Hindlimb muscle (tissue), 1 donor: ENCODE measurements around the gene GPN2. TPM values are rescaled to one million over a fixed set of nuclear protein-coding genes. Genes with fewer than 3 reads are reported as not detected.
"Not testable (repeated sequence)": the region's sequence is repeated elsewhere in the genome, so short reads cannot be mapped to it uniquely, and the experiment has no call there.

Source experiments
- DNase-seq: peaks from one replicate; pipeline ENCODE4 v3.0.0-alpha.2; 2013
- polyA plus RNA-seq: library from polyadenylated mRNA; unstranded; fragments of 120-200 nt; gene quantifications from one replicate; pipeline ENCODE4 v1.2.1, GENCODE V29; 2013; ENCODE audit not compliant: insufficient read length

Gene GPN2
- polyA plus RNA-seq, 1 donor = 25.9 TPM

- DNase-seq = no peak
These were observed 10.9 kb upstream of the GPN2 start for GRCh38 chr1:26900815-26901511.

GRCh38 chr1:26900001-26900814 is 10.1 kb upstream of the GPN2 start, which contains the start of gene GPATCH3:
Gene GPATCH3, minus strand, starts transcription at chr1:26900467. Its CDS starts 25 bp downstream, at chr1:26900442.
- peak; percentile 91 for DNase-seq

- DNase-seq = no peak
These were observed 7.3 kb upstream of the GPN2 start for GRCh38 chr1:26897351-26897750.

- no peak for DNase-seq
These were observed 4.2 kb upstream of the GPN2 start for GRCh38 chr1:26894263-26894662.

GRCh38 chr1:26890467-26890796 is 349 bp upstream of the GPN2 start:
- peak; percentile 12 for DNase-seq

GRCh38 chr1:26888231-26888630 is 1.9 kb downstream of the GPN2 start:
- DNase-seq = no peak

GRCh38 chr1:26887125-26887524 is 3.0 kb downstream of the GPN2 start:
- no peak for DNase-seq

GRCh38 chr1:26882696-26883463 is 7.2 kb downstream of the GPN2 start:
- DNase-seq = no peak

- DNase-seq = not testable (repeated sequence)
These were observed 8.5 kb downstream of the GPN2 start for GRCh38 chr1:26881611-26882010.

- DNase-seq = no peak
These were observed 10.3 kb downstream of the GPN2 start for GRCh38 chr1:26879793-26880192.

- no peak for DNase-seq
These were observed 12.8 kb downstream of the GPN2 start for GRCh38 chr1:26877326-26877725.

GRCh38 chr1:26874896-26875295 is 15.2 kb downstream of the GPN2 start:
- DNase-seq = no peak

GRCh38 chr1:26873097-26873496 is 17.0 kb downstream of the GPN2 start:
- not testable (repeated sequence) for DNase-seq

- peak; percentile 98 for DNase-seq
These were observed 25.2 kb downstream of the GPN2 start for GRCh38 chr1:26864610-26865480.

GRCh38 chr1:26863685-26864077 is 26.4 kb downstream of the GPN2 start:
- no peak for DNase-seq

- no peak for DNase-seq
These were observed 27.1 kb downstream of the GPN2 start, which contains the start of gene SFN for GRCh38 chr1:26862781-26863684. Gene SFN, plus strand, starts transcription at chr1:26863149. Its CDS starts 64 bp downstream, at chr1:26863213.

GRCh38 chr1:26861889-26862378 is 28.1 kb downstream of the GPN2 start:
- no peak for DNase-seq

GRCh38 chr1:26861286-26861701 is 28.8 kb downstream of the GPN2 start:
- no peak for DNase-seq

GRCh38 chr1:26858891-26859640 is 31.0 kb downstream of the GPN2 start:
- no peak for DNase-seq

GRCh38 chr1:26858160-26858559 is 31.9 kb downstream of the GPN2 start:
- DNase-seq = no peak
